HepG2 (cell line): Measurements from ENCODE around the gene BTBD7. TPM values are rescaled to one million over a fixed set of nuclear protein-coding genes. Genes with fewer than 3 reads are reported as not detected.

ENCODE experiments used
- ATAC-seq: fragments of 200-7000 bp; cut with Tn5 transposase; 3 replicates; pipeline ENCODE4 v1.9.1; 2020; ENCODE audit warnings: mild to moderate bottlenecking, moderate library complexity
- BruUV-seq: library from RNA; stranded (reverse); fragments of 400-500 nt; replicated peaks from 2 replicates; lab custom pipeline; 2021; lab: Mats Ljungman, UMichigan
- CTCF ChIA-PET: fragments of 300-600 bp; formaldehyde crosslinking; extraction: SDS; loops from one replicate; lab custom pipeline; 2021; ENCODE audit warnings: low total read pairs, inconsistent platforms, low intra/inter-chr PET ratio; lab: Yijun Ruan, JAX
- POLR2A ChIA-PET: fragments of 350-600 bp; sonication (Branson Sonifier 250); formaldehyde crosslinking; loops from one replicate; lab custom pipeline; 2020; ENCODE audit warnings: antibody characterized with exemption, inconsistent platforms; lab: Yijun Ruan, JAX
- DNase-seq: peaks from one replicate; pipeline ENCODE4 v3.0.0-alpha.2; 2015; ENCODE audit warnings: low spot score
- FAIRE-seq: peaks from 3 replicates; lab custom pipeline; 2011; peaks lifted over from hg19 to GRCh38; lab: Jason Lieb, UNC
- H2AFZ ChIP-seq: one replicate; pipeline ENCODE4 v1.6.1; 2011; ENCODE audit warnings: low read length, inconsistent platforms
- H3K27ac ChIP-seq: fragments of 300-600 bp; 3 replicates; pipeline ENCODE4 v1.8.0; 2011; ENCODE audit warnings: mixed run types, mild to moderate bottlenecking, mixed read lengths, low read length, inconsistent platforms; ENCODE audit not compliant: insufficient read depth; ENCODE audit errors: extremely low read length
- H3K27me3 ChIP-seq, 2 experiments: fragments of 200-600 bp in 1 of 2; 2 replicates in 1 of 2; 3 replicates in 1 of 2; pipeline versions ENCODE4 v1.6.0 to v1.8.0; 2011; ENCODE audit warnings: low read length in 2 of 2, mild to moderate bottlenecking in 2 of 2, moderate library complexity in 2 of 2, inconsistent platforms in 1 of 2; ENCODE audit not compliant: insufficient read depth in 2 of 2, control insufficient read depth in 1 of 2
- H3K36me3 ChIP-seq, 2 experiments: fragments of 200-600 bp in 1 of 2; replicated peaks in 1 of 2; 2 replicates in 1 of 2; 3 replicates in 1 of 2; pipeline versions ENCODE4 v1.5.1 to v1.8.0; 2011; ENCODE audit warnings: low read length in 2 of 2, inconsistent platforms in 1 of 2; ENCODE audit not compliant: insufficient read depth in 2 of 2, control insufficient read depth in 1 of 2
- H3K4me1 ChIP-seq: 2 replicates; pipeline ENCODE4 v1.5.1; 2012; ENCODE audit warnings: low read length, inconsistent platforms; ENCODE audit not compliant: insufficient read depth
- H3K4me2 ChIP-seq: 2 replicates; pipeline ENCODE4 v1.6.0; 2011; ENCODE audit warnings: low read depth, low read length, inconsistent platforms
- H3K4me3 ChIP-seq, 3 experiments: fragments of 200-600 bp in 1 of 3; sonication (generic), shearing (Covaris generic) in 1 of 3; replicated peaks in 1 of 3; 2 replicates each; pipeline ENCODE4 v1.5.1; 2011 to 2016; ENCODE audit warnings: low read length in 3 of 3, inconsistent platforms in 2 of 3, low read depth in 2 of 3, mild to moderate bottlenecking in 2 of 3, control low read depth in 1 of 3, mixed read lengths in 1 of 3; ENCODE audit not compliant: insufficient read depth in 1 of 3
- H3K79me2 ChIP-seq: one replicate; pipeline ENCODE4 v1.6.1; 2011; ENCODE audit warnings: low read length, inconsistent platforms; ENCODE audit not compliant: insufficient read depth
- H3K9ac ChIP-seq: 2 replicates; pipeline ENCODE4 v1.6.0; 2011; ENCODE audit warnings: mild to moderate bottlenecking, low read depth, low read length, inconsistent platforms; ENCODE audit not compliant: insufficient read depth
- H3K9me3 ChIP-seq: 2 replicates; pipeline ENCODE4 v1.5.1; 2012; ENCODE audit warnings: mild to moderate bottlenecking, low read length
- H4K20me1 ChIP-seq: 2 replicates; pipeline ENCODE4 v1.6.0; 2011; ENCODE audit warnings: inconsistent platforms, mild to moderate bottlenecking, low read length, moderate library complexity; ENCODE audit not compliant: insufficient read depth
- ARID3A ChIP-seq: IDR thresholded peaks from 2 replicates; pipeline ENCODE4 v1.6.1; 2012; ENCODE audit warnings: low read depth, low read length, improper control_type of control experiment
- ATF3 ChIP-seq: sonication (generic); formaldehyde crosslinking; IDR thresholded peaks from 2 replicates; pipeline ENCODE4 v1.4.0; 2020; ENCODE audit warnings: missing genetic modification reagents
- BCL3 ChIP-seq: sonication (generic); formaldehyde crosslinking; IDR thresholded peaks from 2 replicates; pipeline ENCODE4 v1.5.1; 2020; ENCODE audit warnings: mild to moderate bottlenecking, missing genetic modification reagents, moderate library complexity
- FOSL2 ChIP-seq: sonication (generic); formaldehyde crosslinking; IDR thresholded peaks from 2 replicates; pipeline ENCODE4 v1.4.0; 2020; ENCODE audit warnings: missing genetic modification reagents
- GMEB1 ChIP-seq: sonication (generic); formaldehyde crosslinking; IDR thresholded peaks from 2 replicates; pipeline ENCODE4 v1.5.1; 2020; ENCODE audit warnings: missing genetic modification reagents, mild to moderate bottlenecking, borderline replicate concordance
- HHEX ChIP-seq: IDR thresholded peaks from 2 replicates; pipeline ENCODE4 v1.6.1; 2016; ENCODE audit warnings: control low read depth
- HNF4A ChIP-seq: sonication (generic); formaldehyde crosslinking; IDR thresholded peaks from 2 replicates; pipeline ENCODE4 v1.4.0; 2020; ENCODE audit warnings: missing genetic modification reagents
- IKZF1 ChIP-seq: fragments of 450-650 bp; IDR thresholded peaks from 2 replicates; pipeline ENCODE4 v1.7.1; 2016
- LCORL ChIP-seq, 2 experiments: fragments of 450-650 bp in 1 of 2; sonication (generic) in 1 of 2; formaldehyde crosslinking in 1 of 2; IDR thresholded peaks; 2 replicates each; pipeline versions ENCODE4 v1.5.0 to v1.6.1; 2017 to 2020; ENCODE audit warnings: antibody characterized with exemption in 1 of 2, missing genetic modification reagents in 1 of 2
- MAFF ChIP-seq: IDR thresholded peaks from 2 replicates; pipeline ENCODE4 v1.6.1; 2011; ENCODE audit warnings: low read depth, low read length, improper control_type of control experiment
- PCBP2 ChIP-seq: fragments of 200-400 bp; formaldehyde crosslinking; optimal IDR thresholded peaks from 2 replicates; pipeline ENCODE3; 2018; ENCODE audit warnings: low read length, low read depth; ENCODE audit not compliant: poor library complexity, severe bottlenecking
- RAD21 ChIP-seq: fragments of 450-650 bp; formaldehyde crosslinking; IDR thresholded peaks from 2 replicates; pipeline ENCODE4 v1.5.0; 2020; ENCODE audit warnings: mild to moderate bottlenecking
- RXRA ChIP-seq: sonication (generic); formaldehyde crosslinking; IDR thresholded peaks from 2 replicates; pipeline ENCODE4 v1.5.1; 2020; ENCODE audit warnings: missing genetic modification reagents
- SUZ12 ChIP-seq: fragments of 150-350 bp; IDR thresholded peaks from 2 replicates; pipeline ENCODE4 v1.6.1; 2014; ENCODE audit warnings: low read depth, low read length
- ZBTB33 ChIP-seq: sonication (generic); formaldehyde crosslinking; IDR thresholded peaks from 2 replicates; pipeline ENCODE4 v1.4.0; 2020; ENCODE audit warnings: missing genetic modification reagents
- ZNF773 ChIP-seq: sonication (generic); formaldehyde crosslinking; IDR thresholded peaks from 2 replicates; pipeline ENCODE4 v1.4.0; 2020; ENCODE audit warnings: missing genetic modification reagents, borderline replicate concordance
- WGBS: methylation state at CpG from one replicate; pipeline ENCODE4 v1.1.6; 2017; ENCODE audit warnings: low lambda C conversion rate; 5-methylcytosine and 5-hydroxymethylcytosine counted together
- in situ Hi-C: cut with HindIII; loops from 2 replicates; pipeline ENCODE4 v1.10.0; 2017; ENCODE audit warnings: low pct_unique_long_range_greater_than_20kb; ENCODE audit not compliant: extremely low pct_ligation_motif_present
- intact Hi-C: fragments of 100-400 bp; cut with micrococcal nuclease; formaldehyde crosslinking; loops from one replicate; pipeline ENCODE4 v1.10.0; 2022; ENCODE audit not compliant: unreplicated experiment
- polyA plus RNA-seq, 8 experiments: library from polyadenylated mRNA; depleted of rRNA in 3 of 8; stranded (reverse) in 7 of 8; unstranded in 1 of 8; fragments of >200 nt; fragmentation: Illumina TruSeq in 4 of 8; extraction: Trizol in 4 of 8; gene quantifications; 2 replicates each; pipeline versions ENCODE4 v1.2.1 to v1.2.3, GENCODE V29; 2011 to 2016; ENCODE audit warnings: low read depth in 4 of 8, missing spikeins in 1 of 8, mixed read lengths in 1 of 8; ENCODE audit not compliant: insufficient read depth in 1 of 8
- total RNA-seq, 5 experiments: library from RNA; depleted of rRNA; stranded (reverse); fragments of >200 nt; fragmentation: Illumina TruSeq; extraction: Trizol; gene quantifications; 2 replicates each; pipeline ENCODE4 v1.2.3, GENCODE V29; 2016; ENCODE audit warnings: low read depth in 1 of 5

BTBD7 gene
- total and polyA plus RNA-seq, 2 of the 13 experiments (the other 11 are each of a cell fraction or from before 2014, with no cell fraction given) = 11.6 to 15.2 TPM

GRCh38 chr14:93329965-93330608 lies 2.7 kb downstream of the BTBD7 start (continued):
- TF ChIP-seq ATF3 (CRISPR knock-in tag) (no peak), ZBTB33 (CRISPR knock-in tag) (no peak), RXRA (no peak), BCL3 (CRISPR knock-in tag) (no peak), LCORL (IDR thresholded peaks at IDR 0.05) (no peak), LCORL (CRISPR knock-in tag; IDR thresholded peaks at IDR 0.05) (peak; percentile 37; the same call in 1 of the 2 replicates), ZNF773 (CRISPR knock-in tag) (no peak), MAFF (no peak), RAD21 (CRISPR knock-in tag) (no peak)

GRCh38 chr14:93328546-93328945 lies 4.3 kb downstream of the BTBD7 start:
- Histone ChIP-seq H3K36me3 (peaks cover 0 to 3% of the 10 kb centered on the region in 2 experiments; a peak in 2 of 5 replicates), H3K4me1 (peaks cover 55% of the 10 kb centered on the region), H3K9ac (no peak overlapping the region), H3K27ac (peak overlapping the region; percentile 56), H3K4me3 (peak overlapping the region in 1 of 3 experiments; percentile 79; a peak in 1 of 6 replicates), H3K79me2 (peaks cover 87% of the 10 kb centered on the region), H2AFZ (no peak overlapping the region), H3K4me2 (peak overlapping the region; percentile 83), H4K20me1 (peaks cover 27% of the 10 kb centered on the region), H3K9me3 (no peaks in the 10 kb centered on the region), H3K27me3 (no peaks in the 10 kb centered on the region; a peak in 1 of 5 replicates)
- intact Hi-C loops (no loop called here), in situ Hi-C loops (no loop called here)
- BruUV-seq = no TSS peak
- FAIRE-seq (peak; percentile 76), DNase-seq (no peak), ATAC-seq (no peak)
- ChIA-PET CTCF (no interaction called here), POLR2A (no interaction called here)
- 70% methylated on average over 6 of the region's 6 CpGs for WGBS
- TF ChIP-seq PCBP2 (no peak), ARID3A (no peak), HNF4A (CRISPR knock-in tag) (peak; percentile 76), GMEB1 (no peak), IKZF1 (no peak), FOSL2 (no peak), HHEX (CRISPR knock-in tag) (no peak), SUZ12 (no peak)
